ENCODE results near the gene ETV5.
A peak's percentile ranks its signal among the peaks of the same experiment; 100 is the strongest.

The ETV5 gene

DNA sequence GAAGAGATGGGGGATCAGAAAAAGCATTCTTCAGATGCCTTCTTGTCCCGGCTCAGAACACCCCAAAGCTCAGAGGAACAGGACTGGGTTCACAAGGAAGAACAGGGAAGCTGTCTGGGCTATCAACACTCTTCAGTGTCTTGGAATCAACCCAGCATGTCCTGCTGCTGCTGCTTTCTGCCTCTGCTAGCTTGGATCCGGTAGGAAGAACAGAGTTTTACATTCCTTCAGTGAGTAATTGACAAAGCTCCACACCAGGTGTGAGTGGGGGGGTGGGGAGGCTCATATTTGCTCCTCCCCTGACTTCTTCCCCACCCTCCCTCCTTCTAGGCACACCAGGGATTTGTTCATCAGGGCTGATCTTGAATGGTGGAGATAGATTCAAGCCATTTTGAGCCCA lies 13.1 kb upstream of the ETV5 start:
- DNase-seq, result no peak

DNA sequence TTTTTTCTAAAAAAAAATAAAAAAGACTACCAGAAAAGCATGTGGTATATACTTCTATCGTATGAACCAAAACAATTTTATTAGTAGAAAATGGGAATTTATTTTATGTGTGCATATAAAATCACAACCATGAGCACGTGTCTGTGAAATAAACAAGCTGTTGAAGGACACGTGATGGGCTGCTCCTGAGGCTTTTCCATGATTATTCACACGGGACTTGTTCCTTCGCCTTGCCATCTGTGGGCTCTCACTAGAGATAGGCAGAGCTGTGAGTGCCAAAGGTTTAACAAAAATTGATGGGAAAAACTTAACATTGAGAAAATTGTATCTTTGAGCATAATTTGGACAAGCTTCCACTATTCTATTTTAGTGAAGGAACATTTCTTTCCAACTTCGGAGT lies 12.4 kb upstream of the ETV5 start:
- DNase-seq, result no peak

DNA sequence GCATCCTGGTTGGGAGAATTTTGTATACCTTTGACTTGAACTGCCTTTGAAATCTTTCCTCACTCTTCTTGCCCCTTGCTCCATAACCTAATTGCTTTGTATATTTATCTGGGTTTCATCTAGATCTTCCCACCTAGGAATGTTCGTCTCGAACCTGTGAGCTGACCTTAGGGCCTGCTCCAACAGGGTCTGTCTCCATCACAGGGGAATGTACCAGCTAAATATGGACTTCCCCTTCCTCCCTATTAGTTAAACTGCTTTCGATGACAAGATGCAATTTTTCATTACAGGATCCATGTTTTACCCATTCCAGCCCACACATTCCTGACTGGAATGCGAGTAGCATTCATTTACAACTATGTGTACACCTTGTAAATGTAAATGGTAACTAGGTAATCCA lies 10.6 kb upstream of the ETV5 start:
- no peak for DNase-seq

DNA sequence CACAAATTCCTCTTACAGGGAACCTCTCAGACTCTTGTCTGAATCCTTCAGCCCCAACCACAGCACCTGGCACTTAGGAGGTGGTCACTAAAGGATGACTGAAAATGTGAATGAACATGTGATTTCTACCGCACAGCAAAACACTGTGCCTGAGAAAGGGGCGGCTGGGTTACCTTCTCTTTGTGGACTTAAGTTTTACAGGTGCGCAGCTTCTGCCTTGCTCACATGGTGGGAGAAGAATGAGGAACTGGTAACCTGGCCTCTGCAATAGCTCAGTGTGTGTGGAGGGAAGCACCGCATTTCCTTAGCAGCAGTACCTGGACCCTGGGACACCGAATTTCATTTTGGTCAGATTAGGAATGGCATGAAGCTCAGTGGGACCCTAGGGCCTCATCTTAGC lies 9.8 kb upstream of the ETV5 start:
- no peak for DNase-seq

DNA sequence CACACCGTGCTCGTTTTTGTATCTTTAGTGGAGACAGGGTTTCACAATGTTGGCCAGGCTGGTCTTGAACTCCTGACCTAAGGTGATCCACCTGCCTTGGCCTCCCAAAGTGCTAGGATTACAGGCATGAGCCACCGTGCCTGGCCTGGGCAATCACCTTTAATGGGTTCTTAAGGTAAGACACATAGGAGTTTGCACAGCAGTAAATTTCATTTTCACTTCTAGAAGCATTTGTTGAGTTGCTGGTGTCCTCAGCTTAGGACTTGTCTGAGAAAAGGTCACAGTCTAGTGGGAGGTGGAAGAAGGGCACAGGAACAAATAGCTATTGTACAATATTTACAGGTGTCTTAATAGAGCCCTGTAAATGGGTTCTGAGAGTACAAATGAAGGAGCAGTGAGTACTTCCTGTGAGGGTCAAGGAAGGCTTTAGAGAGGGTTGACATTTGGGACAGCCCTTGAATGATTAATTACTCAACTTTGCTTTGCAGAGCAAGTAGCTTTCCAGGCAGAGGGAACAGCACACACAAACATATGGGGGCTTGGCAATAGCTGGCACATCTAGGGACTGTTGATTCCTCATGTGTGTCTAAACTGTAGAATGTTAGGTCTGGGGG lies 8.7 kb upstream of the ETV5 start:
- no peak for DNase-seq

DNA sequence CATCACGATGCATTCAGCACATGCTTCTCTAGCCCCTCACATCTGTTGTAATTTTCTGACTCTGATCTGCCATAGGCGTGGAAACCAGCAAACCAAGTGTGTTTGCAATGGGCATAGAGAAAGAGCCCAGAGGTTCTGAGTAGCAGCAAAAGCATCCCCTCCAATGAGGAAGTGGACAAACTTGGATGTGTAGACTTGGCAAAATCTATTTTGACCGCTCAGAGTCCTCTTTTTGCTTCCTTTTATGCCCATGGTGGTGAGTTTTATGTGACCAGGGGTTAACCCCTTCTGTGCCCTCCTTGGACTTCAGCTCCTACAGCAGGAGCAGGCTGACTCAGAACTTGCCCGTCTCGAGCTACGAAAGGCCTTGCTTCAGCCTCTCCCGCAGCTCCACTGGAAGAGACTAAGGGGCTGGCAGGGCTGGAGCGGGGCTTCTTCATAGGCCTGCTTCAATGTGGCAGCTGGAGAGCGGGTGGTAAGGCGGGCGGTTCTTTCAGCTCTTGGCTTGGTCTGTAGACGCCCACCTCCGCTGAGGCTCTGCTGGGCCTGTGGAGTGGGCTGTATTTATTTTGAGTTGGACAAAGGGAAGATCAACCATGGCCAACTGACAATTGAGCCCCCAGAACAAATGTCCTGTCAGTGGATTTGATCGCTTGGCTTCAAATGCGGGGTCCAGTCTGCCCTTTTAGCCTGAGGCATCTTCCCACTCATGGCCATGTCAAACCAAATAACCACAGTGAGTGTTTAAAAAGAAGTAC lies 6.5 kb upstream of the ETV5 start:
- no peak for DNase-seq

DNA sequence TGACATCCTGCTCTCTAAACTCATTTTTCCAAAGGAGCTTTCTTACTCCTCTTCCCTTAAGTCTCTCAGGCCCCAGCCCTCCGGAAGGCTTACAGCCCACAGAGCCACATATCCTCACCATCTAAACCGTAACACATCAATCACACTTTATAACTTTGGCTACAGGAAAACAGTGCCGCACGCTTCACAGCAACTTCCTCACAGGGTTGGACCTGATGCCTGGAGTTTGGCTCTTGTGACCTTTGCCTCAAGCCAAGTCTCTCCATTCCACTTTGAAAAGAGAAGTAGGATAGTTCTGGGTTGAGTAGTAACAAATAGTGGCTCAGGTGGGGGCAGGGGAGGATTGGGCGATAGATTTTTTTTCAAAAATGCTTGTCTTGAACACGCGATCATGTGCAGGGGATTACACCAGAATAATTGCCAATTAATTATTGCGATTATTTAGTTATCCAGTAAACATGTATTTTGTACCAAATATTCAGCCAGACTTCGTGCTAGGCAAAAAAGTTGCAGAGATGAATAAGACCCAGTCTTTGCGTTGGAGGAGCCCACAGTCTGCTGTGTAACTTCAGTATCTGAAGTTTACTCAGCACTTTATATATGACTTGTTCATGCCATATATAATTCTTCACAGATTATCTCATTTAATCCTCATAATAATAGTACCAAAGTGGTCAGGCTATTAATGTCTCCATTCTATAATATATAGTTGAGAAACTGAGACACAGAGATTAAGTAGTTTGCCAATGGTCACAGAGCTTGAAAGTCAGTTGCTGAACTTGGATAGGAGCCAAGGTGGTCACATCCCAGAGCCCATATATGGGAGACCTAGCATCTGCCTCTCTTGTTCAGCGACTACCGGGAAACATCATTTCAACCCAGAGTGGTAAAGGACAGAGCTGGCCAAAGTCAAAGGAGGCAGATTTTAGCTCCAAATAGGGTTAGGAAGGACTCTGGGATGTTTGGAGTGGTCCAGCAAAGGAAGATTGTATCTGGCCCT lies 2.4 kb upstream of the ETV5 start:
- no peak for DNase-seq

DNA sequence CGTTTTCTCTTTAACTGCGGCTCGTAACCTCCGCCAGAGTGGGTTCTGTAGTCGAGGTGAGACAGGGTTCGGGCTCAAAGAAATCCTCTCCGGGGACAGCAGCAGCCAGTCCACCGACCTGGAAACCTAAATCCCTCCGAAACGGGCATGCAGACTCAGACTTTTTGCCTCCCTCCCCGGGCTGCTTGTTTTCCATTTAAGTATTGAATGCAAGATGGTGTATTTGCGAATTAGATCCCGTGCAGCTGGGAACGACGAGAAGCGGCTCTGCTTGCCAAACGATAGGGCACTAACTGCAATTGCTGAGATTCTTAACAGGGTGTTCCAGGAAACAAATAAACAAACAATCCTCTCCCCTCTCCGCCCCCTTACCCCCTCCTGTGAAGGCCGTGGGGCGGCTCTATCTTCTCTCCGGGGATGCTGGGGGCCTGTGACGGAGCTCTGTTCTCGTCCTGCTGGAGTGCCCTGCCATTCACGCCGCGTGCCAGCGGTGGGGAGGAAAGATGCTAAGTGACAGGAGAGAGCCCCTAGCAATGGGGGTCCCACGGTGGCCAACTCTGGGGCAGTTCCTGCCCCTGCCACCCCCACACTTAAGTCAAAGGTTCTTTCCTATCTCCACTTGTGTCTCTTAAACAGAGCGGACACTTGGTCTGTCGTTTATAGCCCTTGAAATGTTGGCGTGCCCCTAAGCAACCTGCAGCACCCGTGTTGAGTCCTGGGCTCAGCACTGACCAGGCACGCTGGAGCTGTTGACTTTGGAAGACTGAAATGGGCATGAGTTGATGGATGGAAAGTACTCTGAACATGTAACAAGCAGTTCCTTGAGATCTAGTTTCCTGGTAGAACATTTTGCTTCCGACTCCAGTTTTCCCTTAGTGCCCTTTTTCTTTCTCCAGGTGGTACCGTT lies 1.3 kb upstream of the ETV5 start:
- no peak for DNase-seq

DNA sequence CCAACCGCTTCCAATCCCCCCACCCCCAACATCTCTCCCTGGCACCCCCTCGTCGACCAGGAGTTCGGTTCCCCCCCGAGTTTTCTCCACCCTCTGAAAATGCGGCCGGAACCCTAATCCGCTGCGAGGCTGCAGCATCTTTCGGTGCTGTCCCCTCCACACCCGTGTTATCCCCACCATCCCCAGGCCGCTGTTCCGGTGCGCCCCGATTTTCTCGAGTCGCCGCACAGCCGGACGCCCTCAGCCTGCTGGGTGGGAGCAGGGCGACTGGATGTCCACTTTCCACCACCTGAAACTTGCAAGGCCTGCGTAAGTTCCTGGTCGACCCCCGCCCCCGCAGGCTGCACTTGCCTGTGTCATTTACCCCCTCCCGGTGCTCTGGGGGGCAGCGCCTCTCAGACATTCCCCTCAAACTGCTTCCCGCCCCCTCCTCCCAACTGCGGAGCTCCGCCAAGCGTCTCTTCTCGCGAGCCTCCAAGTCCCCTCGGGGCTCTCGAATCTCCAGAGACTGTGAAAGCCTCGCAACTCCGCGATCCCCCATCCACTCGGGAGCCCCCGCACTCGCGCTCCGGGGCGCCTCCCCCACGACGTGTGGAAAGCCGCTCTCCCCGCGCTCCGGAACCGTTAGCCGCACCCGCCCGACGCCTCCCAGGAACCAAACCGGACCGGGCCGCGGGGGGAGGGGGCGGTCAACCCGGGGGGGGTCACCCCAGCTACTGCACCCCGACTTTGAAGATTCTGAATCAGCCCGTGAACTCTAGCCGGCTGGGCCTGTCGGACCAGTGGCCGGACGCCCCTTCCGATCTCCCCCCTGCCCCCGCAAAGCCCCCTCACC lies 566 bp downstream of the ETV5 start:
- DNase-seq, result peak; percentile 20

DNA sequence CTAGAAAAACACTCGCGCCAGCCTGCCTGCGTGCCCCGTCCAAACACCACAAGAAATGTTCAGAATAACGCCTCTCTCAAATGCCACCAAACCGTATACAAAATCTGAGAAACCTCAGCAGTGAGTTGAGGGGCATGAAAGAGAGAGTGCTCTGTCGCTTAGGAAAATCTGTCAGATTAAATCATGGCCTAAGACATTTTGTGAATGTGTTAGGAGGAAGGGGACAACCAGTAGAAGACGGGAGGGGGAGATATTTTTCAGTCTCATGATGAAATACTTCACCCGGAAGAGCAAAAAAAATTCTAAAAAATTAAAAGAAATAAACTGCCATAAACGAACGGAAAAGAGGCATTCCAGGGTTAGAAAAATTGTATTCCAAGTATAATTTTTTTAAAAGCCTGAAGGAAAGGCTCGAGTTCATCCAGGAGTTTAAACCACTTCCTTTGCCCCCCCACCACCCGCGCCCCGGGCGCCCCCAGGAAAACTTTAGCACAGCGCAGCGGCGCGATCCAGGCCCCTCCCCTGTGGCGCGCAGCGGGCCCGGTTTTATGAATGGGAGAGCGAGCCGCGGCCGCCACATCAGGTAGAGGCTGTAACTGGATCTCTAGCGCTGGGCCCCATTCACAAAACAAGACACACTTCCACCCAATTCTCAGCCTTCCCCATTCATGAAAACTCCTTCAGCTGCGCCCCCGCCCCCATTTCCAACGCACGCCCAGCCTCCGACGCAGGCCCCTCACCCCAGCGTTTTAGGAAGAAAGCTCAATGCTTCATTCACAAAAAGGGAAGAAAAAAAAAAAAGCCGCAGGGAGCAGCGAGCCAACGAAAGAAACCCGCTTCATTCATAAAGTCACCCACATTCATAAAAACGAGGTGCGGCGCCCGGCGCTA lies 1.4 kb downstream of the ETV5 start:
- DNase-seq, result peak; percentile 49

DNA sequence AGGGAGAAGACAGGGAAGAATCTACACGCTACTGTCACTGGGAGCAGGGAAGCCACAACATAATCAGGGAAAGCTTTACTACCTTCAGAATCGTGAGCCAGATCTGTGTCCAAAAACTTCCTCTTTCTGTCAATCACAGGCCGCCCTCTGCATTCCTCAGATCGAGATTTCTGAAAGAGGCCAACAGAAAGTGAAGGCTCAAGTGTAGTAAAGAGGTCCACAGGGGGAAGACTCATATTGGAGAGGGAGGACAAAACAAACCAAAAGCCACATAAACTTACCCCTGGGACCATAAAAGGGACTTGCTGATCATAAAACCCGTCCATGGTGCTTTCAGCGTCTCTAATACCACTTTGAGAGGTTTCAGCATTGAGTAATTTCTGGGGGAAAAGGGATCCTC lies 3.3 kb downstream of the ETV5 start:
- no peak for DNase-seq

DNA sequence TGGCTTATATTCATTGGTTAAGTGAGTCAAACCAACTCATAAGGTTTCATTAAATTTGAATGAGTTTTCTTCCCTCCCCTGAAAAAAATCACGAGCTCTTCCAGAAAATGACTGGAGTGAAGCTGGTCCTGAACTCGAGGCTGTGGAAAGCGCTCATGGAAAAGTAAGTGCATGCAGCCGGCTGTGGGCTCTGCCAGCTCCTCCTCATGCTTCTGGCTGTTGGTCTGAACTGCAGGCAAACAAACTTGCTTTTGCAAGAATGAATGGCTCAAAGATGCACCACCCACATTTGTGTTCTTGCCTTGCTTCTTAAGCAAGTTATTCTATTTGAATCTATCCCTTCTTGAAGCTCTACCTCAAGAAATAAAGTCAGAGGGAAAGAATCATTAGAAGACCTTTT lies 6.2 kb downstream of the ETV5 start:
- no peak for DNase-seq

DNA sequence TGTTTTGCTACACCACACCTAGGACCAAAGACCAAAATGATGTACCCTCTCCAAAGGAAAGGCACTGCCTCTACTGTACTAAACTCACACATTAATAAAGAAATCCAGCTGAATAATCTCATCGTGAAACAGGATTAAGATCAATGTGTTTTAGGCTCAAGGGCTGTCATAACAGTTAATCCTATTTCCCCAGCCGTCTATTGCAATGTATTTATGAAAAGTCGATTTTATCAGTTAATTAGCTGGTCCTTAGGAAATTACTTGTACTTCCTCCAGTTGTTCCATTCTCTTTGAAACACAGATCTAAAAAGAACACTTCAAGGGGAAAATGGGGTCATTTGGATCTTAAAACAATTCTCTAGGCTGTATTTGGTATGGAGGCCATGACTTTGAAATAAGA lies 8.5 kb downstream of the ETV5 start:
- DNase-seq, result no peak

DNA sequence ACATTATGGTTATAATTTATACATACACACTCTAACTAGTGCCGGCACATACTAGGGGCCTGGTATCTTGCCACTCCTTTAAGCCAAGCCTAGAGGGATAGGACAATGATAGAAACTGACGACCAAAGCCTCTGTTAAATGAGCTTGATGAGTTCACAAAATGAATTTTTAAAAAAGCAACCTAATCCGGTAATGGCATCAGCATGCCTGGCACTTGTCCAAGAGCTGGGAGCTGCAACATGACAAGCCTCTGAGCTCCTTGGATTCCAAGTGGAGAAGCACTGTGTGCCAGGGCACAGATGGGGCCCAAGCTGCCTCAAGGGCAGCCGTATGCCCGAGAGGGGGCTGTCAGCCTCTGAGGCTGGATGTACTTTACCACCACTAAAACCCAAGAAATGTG lies 9.7 kb downstream of the ETV5 start:
- DNase-seq, result peak; percentile 29

DNA sequence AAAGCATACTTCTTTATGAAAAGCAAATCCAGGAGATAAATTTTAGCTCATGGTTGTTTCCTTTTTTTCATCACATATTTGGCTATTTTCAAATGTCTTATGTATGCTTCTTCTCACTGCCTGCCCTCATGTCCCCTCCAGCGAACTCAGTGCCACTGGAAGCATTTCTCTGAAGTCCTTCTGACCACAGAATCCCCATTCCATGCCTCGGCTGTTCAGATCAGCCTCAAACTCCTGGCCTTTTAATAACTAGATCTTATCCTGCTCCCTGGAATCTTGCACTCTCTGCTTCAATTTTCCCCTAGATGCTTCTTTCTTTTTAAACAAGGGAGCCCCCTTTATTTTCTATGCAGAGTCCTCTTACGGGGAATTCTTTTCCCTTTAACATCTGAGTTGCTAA lies 10.1 kb downstream of the ETV5 start:
- no peak for DNase-seq

DNA sequence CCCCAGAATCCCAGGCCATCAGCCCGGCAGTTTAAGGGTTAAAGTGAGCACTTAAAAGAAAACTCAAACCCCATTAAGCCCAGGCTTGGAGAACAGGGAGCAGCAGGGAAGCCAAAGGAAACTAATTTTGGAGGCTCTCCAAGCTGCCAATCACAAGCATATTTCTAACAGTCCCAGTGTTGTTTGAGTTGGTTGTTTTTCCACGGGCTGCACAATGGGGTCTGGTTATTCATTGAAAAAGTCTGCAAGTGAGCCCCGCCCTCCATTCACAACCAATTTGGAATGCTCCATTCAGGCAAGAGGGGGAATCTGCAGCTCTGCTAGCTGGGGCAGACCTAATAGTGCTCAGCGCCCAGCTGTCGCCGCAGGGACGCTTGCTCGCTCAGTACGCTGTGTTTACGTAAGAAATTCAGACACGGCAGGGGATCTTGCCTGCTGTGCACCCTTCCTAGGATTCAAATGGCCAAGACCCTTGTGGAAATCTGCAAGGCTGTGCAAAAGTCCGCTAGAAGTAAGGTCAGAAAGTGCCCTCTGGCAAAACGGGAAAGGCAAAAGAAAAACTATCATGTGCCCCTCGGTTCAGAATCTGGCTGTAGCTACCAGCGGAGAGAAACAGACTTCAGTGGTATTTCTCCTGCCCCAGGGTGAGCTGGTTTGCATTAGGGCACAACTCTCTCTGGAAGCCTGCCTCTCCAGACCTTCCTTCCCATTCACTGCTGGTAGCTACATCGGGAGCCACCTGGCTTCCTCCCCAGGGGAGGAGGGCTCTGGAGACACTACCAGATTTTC lies 11.0 kb downstream of the ETV5 start:
- DNase-seq, result peak; percentile 72

DNA sequence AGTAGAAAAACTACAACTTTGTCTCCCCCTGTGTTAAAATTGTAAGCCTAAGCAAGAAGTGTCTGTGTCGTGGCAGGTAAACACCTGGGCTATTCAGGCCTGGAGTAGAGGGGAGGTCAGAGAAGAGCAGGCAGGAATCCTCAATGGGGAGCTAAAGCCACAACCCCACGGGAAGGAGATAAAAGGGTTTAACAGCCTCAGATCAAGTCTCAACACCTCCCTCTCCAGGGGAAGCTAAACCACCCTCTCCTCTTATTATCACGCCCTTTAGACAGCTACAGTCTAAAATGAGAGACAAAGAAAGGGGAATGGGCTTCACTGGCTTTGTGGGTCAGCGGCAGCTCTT lies 11.6 kb downstream of the ETV5 start:
- DNase-seq, result no peak

DNA sequence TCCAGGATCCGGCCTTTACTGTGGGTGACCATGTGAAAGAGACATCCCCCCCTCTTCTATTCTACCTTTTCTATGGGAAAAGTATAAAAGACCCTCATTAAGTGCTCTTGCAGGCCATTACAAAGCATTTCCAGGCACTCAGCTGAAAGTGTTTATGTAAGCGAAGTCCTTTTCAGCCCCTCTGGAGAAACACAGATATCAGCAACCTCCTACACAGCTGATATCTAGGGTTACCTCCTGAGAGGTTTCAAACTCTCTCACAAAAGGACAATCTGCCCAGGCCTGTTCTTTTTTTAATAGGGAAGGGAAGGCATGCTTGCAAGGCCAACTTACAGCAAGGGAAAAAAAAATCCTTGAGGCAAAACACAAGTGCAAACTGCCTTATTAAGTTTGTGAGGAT lies 12.6 kb downstream of the ETV5 start:
- no peak for DNase-seq

DNA sequence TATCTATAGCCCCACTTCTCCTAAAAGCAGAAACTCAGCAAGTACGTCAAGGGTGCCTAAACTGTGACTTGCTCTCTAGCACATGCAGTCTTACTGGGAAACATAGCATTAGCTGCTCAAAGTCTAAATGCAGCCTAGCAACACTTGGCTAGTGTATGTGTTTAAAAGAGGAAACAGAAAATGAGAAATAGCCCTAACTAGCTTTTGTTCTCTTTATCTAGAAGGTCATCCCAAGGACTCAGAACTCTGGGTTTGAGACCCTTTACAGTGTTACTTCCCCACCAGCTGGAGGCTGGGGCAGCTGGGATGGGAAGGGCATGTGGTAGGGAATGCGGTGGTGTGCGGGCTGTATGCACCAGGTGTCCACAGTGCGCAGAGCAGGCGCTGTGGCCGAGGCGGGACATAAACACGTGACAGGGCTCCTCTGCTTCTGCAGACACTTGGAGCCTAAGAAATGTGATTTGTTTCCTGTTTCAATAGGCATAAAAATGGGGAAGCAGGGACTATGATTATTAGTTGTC lies 13.3 kb downstream of the ETV5 start:
- no peak for DNase-seq

Data from NCI-H1092 (cell line).